Mucosa of rectum (tissue), 2 donors: ENCODE results near the gene CENPV.

Experiments used
- H3K27ac ChIP-seq, 2 donors: one replicate each; pipeline ENCODE4 v1.7.0; 2013; ENCODE audit warnings: inconsistent platforms in 2 of 2, low read depth in 2 of 2, low read length in 2 of 2
- H3K27me3 ChIP-seq, 2 donors: one replicate each; pipeline ENCODE4 v1.7.0; 2013; ENCODE audit warnings: low read length in 2 of 2; ENCODE audit not compliant: control insufficient read depth in 2 of 2, insufficient read depth in 2 of 2
- H3K36me3 ChIP-seq, 2 donors: one replicate each; pipeline ENCODE4 v1.7.0; 2013; ENCODE audit warnings: low read length in 2 of 2; ENCODE audit not compliant: control insufficient read depth in 2 of 2, insufficient read depth in 2 of 2
- H3K4me1 ChIP-seq, 2 donors: one replicate each; pipeline ENCODE4 v1.7.0; 2013; ENCODE audit warnings: low read length in 2 of 2, mild to moderate bottlenecking in 1 of 2; ENCODE audit not compliant: control insufficient read depth in 2 of 2, insufficient read depth in 2 of 2
- H3K4me3 ChIP-seq, 2 donors: one replicate each; pipeline ENCODE4 v1.7.0; 2013; ENCODE audit warnings: low read length in 2 of 2
- H3K9ac ChIP-seq, 2 donors: one replicate each; pipeline ENCODE4 v1.7.0; 2013; ENCODE audit warnings: low read length in 2 of 2, low read depth in 1 of 2, mild to moderate bottlenecking in 1 of 2
- H3K9me3 ChIP-seq, 2 donors: one replicate each; pipeline ENCODE4 v1.7.0; 2013; ENCODE audit warnings: low read length in 2 of 2; ENCODE audit not compliant: control insufficient read depth in 2 of 2
- donor health status: healthy.
- donor health status: Normal muscosa, but diverticular disease.

Gene CENPV

GRCh38 chr17:16345565-16345964 is 7.7 kb downstream of the CENPV start:
- no peaks in the 10 kb centered on the region for H3K9me3 ChIP-seq
- H3K9ac ChIP-seq, result no peak overlapping the region
- no peaks in the 10 kb centered on the region for H3K27me3 ChIP-seq
- H3K27ac ChIP-seq, result no peak overlapping the region
- H3K36me3 ChIP-seq, result peaks cover 17 to 29% of the 10 kb centered on the region in 2 donors
- no peak overlapping the region for H3K4me3 ChIP-seq
- H3K4me1 ChIP-seq, result no peaks in the 10 kb centered on the region

GRCh38 chr17:16343569-16343968 is 9.7 kb downstream of the CENPV start:
- Histone ChIP-seq H3K4me1 (no peaks in the 10 kb centered on the region), H3K9me3 (no peaks in the 10 kb centered on the region), H3K27ac (no peak overlapping the region), H3K27me3 (no peaks in the 10 kb centered on the region), H3K36me3 (peaks cover 15 to 20% of the 10 kb centered on the region in 2 donors), H3K9ac (no peak overlapping the region), H3K4me3 (no peak overlapping the region)

GRCh38 chr17:16342979-16343378 is 10.3 kb downstream of the CENPV start:
- Histone ChIP-seq H3K9me3 (no peaks in the 10 kb centered on the region), H3K36me3 (peaks cover 11 to 18% of the 10 kb centered on the region in 2 donors)

GRCh38 chr17:16339959-16340358 is 13.3 kb downstream of the CENPV start:
- Histone ChIP-seq H3K4me1 (no peaks in the 10 kb centered on the region), H3K27ac (no peak overlapping the region), H3K36me3 (peaks cover 11 to 18% of the 10 kb centered on the region in 2 donors), H3K4me3 (no peak overlapping the region), H3K9me3 (no peaks in the 10 kb centered on the region), H3K9ac (no peak overlapping the region), H3K27me3 (no peaks in the 10 kb centered on the region)

More at GRCh38 chr17:16342979-16343378, 10.3 kb downstream of the CENPV start:
- Histone ChIP-seq H3K27ac (no peak overlapping the region), H3K4me3 (no peak overlapping the region), H3K4me1 (no peaks in the 10 kb centered on the region), H3K9ac (no peak overlapping the region), H3K27me3 (no peaks in the 10 kb centered on the region)

GRCh38 chr17:16339402-16339801 is 13.9 kb downstream of the CENPV start:
- Histone ChIP-seq H3K9ac (no peak overlapping the region), H3K4me1 (no peaks in the 10 kb centered on the region), H3K4me3 (no peak overlapping the region), H3K27me3 (no peaks in the 10 kb centered on the region), H3K36me3 (peaks cover 10 to 18% of the 10 kb centered on the region in 2 donors), H3K27ac (no peak overlapping the region), H3K9me3 (no peaks in the 10 kb centered on the region)

GRCh38 chr17:16338391-16338790 is 14.9 kb downstream of the CENPV start:
- Histone ChIP-seq H3K4me1 (no peaks in the 10 kb centered on the region), H3K27me3 (no peaks in the 10 kb centered on the region), H3K9ac (no peak overlapping the region), H3K4me3 (no peak overlapping the region), H3K27ac (no peak overlapping the region), H3K36me3 (peaks cover 7 to 9% of the 10 kb centered on the region in 2 donors), H3K9me3 (no peaks in the 10 kb centered on the region)

- Histone ChIP-seq H3K9me3 (no peaks in the 10 kb centered on the region), H3K9ac (peak overlapping the region; percentile 15 to 68), H3K27me3 (no peaks in the 10 kb centered on the region), H3K36me3 (peaks cover 6 to 14% of the 10 kb centered on the region in 2 donors), H3K4me1 (peaks cover 6 to 9% of the 10 kb centered on the region in 2 donors), H3K27ac (peak overlapping the region; percentile 78 to 87), H3K4me3 (peak overlapping the region; percentile 35 to 52)
Observed at GRCh38 chr17:16329519-16330271, 23.6 kb downstream of the CENPV start.

GRCh38 chr17:16328997-16329396 is 24.3 kb downstream of the CENPV start:
- Histone ChIP-seq H3K4me1 (peaks cover 6 to 9% of the 10 kb centered on the region in 2 donors), H3K27me3 (no peaks in the 10 kb centered on the region), H3K9me3 (no peaks in the 10 kb centered on the region), H3K36me3 (peaks cover 6 to 14% of the 10 kb centered on the region in 2 donors), H3K27ac (peak overlapping the region; percentile 78 to 87), H3K4me3 (no peak overlapping the region), H3K9ac (no peak overlapping the region)

GRCh38 chr17:16327018-16327417 is 26.3 kb downstream of the CENPV start:
- Histone ChIP-seq H3K27ac (no peak overlapping the region), H3K4me1 (peaks cover 6% of the 10 kb centered on the region in 2 donors), H3K9ac (no peak overlapping the region), H3K9me3 (no peaks in the 10 kb centered on the region), H3K27me3 (no peaks in the 10 kb centered on the region), H3K4me3 (no peak overlapping the region), H3K36me3 (peaks cover 6 to 17% of the 10 kb centered on the region in 2 donors)

GRCh38 chr17:16325964-16326363 is 27.3 kb downstream of the CENPV start:
- Histone ChIP-seq H3K36me3 (peaks cover 6 to 17% of the 10 kb centered on the region in 2 donors), H3K4me1 (peaks cover 6% of the 10 kb centered on the region in 2 donors), H3K27ac (no peak overlapping the region), H3K4me3 (no peak overlapping the region), H3K9me3 (no peaks in the 10 kb centered on the region), H3K9ac (no peak overlapping the region), H3K27me3 (no peaks in the 10 kb centered on the region)
